Fibroblast of gingiva (primary cell): ENCODE results near the gene NOP14.
A peak's percentile ranks its signal among the peaks of the same experiment; 100 is the strongest.

ENCODE experiments used
- DNase-seq: peaks from one replicate; pipeline ENCODE4 v3.0.0-alpha.2; 2011; ENCODE audit warnings: low read depth

Gene NOP14

DNA sequence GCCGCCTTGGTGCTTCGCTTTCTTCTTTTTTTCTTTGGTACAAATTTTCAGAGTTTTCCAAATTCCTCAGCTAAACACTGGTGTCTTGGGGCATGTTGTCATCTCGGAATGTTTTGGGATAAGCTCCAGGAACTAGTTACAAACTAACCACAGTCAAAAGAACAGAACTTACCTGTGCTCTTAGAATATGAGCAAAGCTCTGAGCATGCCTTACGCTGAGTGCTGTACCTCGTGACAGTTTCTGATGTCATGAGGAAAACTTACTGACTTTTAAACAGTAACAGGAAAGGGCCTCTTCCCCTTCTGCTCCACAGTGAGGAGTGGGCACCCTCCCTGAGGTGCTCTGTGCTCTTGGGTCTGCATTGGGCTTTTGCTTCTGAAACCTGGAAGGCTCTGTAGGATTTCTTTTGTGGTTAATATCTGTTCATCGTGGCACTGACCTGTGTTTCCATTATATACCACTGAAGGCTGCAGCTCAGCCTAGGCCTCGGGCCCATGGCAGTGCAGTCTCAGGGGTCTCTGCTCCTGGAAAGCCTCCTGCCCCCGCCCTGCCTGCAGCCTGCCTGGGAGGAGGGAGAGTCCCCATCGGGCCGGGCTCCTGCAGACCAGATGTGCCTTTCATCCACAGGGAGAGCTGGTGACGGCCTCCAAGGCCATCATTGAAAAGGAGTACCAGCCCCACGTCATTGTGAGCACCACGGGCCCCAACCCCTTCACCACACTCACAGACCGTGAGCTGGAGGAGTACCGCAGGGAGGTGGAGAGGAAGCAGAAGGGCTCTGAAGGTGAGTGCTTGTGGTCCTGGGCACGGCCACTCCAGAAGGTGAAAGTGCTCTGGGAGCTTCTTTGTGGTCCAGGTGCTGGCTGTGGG lies 48.7 kb downstream of the NOP14 start:
- no peak for DNase-seq

DNA sequence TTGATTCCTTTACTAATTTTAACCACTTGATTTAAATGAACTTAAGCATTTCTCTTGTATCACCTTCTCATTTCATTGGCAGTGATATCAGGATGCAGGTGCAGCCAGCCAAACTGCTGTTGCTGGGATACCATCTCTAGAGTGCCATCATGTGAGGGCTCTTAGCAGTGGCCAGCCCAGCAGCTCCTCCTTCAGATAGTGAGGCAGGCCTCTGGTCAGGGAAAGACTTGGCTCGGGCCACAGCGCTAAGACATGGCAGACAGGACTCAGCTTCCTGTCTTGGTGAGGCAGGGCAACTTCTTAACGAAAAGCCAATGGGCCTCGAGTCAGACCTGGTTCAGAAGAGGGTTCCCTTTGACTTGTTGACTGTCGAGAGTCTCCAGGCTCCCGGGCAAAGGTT lies 50.0 kb downstream of the NOP14 start:
- no peak for DNase-seq

DNA sequence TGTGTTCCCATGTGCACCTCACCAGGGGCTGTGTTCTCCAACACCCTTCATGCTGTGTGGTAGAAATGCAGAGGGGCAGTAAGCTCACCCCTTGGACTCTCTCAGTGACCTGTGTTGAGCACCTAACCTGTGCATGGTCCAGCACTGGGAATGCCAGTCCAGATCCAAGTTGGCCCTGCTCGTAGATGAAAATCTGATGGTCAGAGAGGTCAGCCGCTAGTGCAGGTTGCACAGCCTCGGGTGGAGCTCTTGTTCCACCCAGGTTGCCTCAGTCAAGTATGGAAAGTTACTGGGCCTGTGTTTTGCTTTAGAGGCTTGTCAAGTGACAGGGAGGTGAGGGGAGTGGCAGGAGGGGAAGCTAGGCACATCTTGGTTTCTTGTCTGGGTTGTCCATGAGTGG lies 51.3 kb downstream of the NOP14 start:
- DNase-seq: no peak

DNA sequence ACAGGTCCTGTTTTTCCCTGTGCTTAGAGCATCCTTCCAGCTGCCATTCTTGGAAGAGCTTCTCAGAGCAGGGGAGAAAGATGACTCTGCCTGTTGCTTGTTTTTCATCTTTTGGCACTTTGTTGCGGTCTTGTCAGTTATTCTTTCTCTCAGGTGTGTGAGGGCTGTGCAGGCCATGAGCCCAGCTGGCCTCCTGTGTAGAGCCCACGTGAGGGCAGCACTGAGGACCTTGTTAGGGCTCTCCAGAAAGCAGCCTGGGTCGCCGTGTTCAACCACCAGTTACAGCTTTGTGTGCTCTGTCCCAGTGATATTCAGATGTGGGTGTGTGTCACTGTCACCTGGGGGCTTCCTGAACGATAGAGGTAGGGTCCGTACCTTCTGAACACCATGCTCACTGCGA lies 52.8 kb downstream of the NOP14 start:
- DNase-seq: no peak

DNA sequence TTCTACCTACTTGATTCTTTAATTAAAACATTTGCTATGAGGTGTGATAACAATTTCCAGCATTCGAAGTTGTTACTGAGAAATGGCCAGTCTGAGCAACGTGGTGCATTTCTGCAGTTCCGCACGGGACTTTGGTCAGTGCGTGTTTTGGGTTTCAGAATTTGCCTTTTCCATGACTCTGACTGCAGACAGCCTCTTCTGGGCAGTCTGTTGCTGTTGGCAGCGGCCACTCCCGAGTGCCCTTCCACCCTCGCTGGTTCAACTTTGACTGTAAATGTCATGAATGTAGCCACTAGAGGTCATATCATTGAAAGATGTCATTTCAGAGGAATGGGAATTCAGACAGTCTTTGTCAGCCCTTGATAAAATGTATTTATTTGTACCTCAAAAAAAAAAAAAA lies 53.6 kb downstream of the NOP14 start:
- DNase-seq: no peak

DNA sequence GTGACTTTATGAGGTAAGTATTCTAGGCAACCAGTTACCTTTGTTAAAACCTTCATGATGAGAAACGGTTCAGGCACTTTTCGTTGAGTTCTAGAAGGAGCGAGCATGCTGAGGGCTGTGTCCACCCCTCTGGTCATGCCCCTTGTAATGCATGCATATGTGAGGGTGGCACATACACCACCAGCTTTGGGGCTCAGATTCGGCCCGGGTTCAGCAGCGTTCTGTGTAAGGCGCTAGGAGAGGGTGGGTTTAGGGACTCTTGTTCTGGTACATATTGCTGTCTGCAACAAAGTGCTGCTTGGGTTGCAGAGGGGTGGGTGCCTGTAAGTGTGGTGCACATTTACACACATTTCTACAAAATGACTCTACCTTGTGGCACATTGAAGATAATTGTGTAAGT lies 54.5 kb downstream of the NOP14 start:
- DNase-seq: no peak

DNA sequence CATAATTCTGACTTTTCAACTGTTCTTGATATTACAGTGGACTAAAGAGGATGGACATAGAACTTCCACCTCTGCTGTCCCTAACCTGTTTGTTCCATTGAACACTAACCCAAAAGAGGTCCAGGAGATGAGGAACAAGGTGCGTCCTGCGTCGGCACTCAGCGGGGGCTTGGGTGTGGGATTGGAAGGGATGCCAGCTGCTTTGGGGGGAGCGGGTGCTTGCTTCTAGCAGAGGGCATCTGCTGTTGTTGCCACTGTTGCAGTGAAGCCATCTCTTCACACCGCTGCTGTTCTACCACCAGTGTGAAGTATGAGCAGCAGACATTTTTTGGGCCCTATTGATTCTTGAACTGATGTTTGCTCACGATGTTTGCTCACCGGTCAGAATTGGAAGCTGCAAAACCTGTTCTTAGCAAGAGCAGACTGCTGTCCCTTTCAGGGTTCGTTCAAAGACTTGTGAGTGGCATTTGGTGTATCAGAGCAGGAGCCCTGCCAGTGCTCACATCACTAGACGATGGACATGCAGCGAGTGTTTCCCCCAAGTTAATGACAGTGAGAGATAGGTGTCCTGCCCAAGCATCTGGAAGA lies 55.4 kb downstream of the NOP14 start:
- no peak for DNase-seq

DNA sequence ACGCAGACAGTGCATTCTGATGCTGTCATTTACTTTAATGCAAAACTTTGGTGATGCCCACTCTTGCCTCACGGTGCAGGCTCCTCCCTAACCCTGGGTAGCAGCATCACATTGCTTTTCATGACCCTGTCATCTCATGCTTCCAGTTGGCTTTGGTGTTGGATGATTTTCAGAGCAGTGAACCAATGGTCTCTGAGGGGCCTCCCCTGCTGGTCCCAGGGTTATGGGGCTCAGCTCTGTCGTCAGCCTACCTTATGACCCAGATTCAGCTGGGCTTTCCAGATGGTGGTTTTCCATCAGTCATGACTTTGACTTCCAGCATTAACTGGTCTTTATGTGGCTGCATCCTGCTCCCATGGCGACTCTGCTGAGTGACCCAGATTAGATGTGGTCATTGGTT lies 56.0 kb downstream of the NOP14 start:
- no peak for DNase-seq

DNA sequence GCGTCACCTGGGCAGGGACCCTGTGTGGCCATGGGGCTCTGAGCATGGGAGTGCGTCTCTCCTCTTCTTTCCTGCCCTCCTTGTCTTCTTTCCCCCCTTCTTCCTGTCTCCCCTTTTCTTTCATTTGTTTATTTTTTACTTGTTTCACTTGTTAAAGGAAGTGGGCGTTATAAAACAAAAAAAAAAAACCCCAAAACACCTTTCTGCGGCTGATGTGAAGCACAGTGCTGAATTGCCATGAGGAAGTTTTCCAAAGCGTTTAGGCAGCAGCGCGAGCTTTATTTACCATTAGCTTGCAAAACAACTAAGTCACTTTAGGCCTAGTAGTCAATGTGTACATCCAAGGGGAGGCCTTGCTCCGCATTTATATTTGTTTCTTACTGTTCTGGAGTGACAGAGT lies 57.0 kb downstream of the NOP14 start:
- DNase-seq: no peak

DNA sequence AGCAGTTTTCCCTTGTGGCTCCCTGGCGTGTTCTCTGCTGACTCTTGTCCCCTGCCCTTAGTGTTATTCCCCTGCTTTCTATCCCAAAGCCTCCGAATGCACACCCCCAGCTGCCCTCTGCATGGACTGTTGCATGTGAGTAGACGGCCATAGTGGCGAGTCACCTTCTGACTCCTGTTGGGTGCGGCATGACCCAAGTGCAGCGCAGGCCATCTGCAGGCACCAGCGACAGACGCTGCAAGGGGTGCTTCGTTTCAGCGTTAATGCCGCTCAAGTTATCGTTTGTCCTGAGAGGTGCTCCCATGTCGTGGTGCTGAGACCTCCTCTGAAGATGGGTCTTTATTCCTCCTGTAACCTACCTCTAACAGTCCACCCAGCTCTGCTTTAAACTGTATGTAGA lies 57.7 kb downstream of the NOP14 start:
- no peak for DNase-seq

DNA sequence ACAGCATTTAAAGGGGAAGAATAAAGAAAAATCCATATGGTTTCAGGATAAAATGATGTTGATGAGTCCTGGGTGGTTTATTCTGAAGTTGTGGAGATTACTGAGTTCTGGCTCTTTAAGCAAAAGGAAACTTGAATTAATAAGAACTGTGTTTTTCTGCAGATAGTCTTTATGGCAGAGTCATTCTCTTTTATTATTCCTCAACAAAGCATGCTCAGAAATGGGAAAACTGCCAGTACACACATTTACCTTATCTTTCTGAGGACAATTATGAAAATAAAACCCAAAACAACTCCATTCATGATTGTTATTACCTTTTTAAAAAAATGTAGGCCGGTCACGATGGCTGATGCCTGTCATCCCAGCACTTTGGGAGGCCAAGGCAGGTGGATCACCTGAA lies 61.1 kb downstream of the NOP14 start:
- no peak for DNase-seq

DNA sequence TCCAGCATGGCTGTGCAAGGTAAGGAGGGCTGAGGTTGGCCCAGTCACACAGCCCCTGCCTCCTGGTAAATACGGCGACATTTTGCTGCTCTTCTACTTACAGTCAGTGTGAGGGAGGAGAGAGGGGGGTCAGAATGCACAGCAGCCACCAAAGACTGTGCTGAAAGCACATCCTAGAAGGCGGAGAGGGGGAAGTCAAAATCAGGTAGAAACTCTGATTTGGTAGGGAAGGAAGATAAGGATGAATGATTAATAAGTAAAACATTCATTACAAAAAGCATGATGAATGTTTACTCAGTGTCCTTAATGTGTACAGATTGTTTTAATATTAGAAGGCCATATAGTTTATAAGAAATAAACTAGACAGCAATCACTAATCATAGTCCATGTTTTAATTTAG lies 62.0 kb downstream of the NOP14 start:
- no peak for DNase-seq

DNA sequence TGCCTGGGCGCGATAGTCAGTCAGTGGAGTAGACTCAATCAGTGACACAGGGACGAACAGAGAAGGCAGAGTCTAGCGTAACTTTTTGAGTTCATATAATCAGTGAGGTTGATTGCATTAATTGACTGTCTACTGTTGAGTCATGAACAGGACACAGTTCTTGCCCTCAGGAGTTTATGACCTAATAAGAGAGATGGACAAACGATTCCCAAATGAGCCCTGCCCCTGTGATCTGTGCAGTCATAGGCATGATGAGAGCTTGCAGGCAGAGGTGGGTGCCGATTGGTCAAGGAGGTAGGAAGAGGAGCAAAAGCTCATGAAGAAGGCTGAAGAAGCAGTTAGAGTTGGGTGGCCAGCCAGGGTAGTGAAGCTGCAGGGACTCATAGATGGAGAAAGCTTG lies 62.5 kb downstream of the NOP14 start:
- DNase-seq: no peak

DNA sequence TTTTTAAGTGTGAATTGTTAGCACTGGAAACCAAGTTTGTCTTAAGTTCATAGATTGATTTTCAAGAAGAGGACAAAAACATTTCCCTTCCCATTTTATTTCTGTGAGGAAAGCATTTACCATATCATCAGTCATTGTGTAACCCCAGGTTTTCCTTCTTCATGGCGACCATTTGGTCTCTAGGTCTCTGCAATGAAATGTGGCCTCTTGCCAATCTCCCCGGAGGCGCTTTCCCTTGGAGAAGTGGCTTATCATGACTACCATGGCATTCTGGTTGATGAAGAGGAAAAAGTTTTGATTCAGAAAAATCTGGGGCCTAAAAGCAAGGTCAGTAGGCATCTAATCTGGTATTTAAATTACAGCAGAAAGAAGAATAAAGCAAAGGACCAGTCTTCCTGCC lies 65.2 kb downstream of the NOP14 start:
- DNase-seq: no peak

DNA sequence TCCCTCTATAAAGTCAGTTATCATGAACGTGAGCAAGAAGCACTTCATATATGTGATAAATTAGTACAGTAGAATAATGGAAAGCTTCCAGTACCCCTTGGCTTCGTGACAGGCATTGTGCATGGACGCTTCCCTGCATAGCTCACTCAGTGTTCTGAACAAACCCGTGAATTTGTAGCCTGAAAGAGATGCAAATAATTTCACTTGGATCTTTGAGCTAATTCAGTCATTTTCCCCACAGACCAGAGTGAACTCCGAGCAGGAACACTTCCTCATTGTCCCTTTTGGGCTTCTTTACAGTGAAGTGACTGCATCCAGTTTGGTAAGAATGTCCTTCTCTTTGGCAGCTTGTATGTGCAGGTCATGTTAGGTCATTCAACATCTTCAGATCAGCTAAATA lies 69.4 kb downstream of the NOP14 start:
- DNase-seq: peak; percentile 16

DNA sequence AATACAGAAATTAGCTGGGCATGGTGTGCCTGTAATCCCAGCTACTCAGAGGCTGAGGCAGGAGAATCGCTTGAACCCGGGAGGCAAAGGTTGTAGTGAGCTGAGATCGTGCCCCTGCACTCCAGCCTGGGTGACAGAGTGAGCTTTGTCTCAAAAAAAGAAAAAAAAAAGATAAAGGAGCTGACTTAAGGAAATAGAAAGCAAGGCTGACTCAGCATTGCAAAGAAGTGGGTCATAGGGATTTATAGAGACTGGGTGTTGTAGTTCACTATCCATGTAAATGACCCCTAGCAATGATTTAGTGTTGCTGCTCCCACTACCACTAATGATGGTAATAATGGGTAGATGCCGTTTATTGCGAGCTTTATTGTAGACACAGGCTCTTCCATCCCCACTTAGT lies 71.9 kb downstream of the NOP14 start:
- peak; percentile 53 for DNase-seq

DNA sequence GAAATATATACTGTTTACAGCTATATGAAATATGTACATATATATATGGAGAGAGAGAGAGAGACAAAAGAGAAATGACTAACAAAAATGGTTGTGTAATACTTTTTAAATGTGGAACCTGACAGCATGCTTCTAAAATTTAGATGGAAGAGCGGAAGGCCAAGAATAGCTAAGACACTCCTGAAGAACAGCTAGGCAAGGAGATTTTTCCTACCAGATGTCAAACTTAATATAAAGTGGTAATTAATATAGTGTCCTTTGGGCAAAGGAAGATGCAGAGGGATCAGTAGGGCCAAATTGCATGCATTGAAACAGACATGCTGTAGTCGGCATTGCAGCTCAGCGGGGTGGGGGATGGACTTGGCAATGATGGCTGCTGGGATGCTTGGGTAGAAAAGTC lies 74.3 kb downstream of the NOP14 start:
- peak; percentile 29 for DNase-seq
